Measurements from ENCODE around the gene TRMT61B. TPM values are rescaled to one million over a fixed set of nuclear protein-coding genes. Genes with fewer than 3 reads are reported as not detected.

TRMT61B gene
- total and polyA plus RNA-seq, 2 donors (not counting 1 experiment from before 2014, with no cell fraction given), result 15.5 to 20.3 TPM

GRCh38 chr2:28915939-28916338 lies 45.8 kb upstream of the TRMT61B start:
- Histone ChIP-seq H2AFZ (ENCODE audit: insufficient read depth, low read depth, low read length, poor library complexity, severe bottlenecking) (no peak overlapping the region), H3K4me3 (ENCODE audit: control extremely low read depth in 1 of 5, extremely low read depth in 1 of 5, insufficient read depth in 1 of 5, low read depth in 2 of 5, low read length in 4 of 5) (no peak overlapping the region), H3K4me2 (replicated peaks; ENCODE audit: low read depth, low read length, poor library complexity, severe bottlenecking) (no peak overlapping the region), H3K27ac (ENCODE audit: low read length in 2 of 2) (no peak overlapping the region), H4K20me1 (ENCODE audit: control insufficient read depth, insufficient read depth, low read length, poor library complexity, severe bottlenecking) (peaks cover 8% of the 10 kb centered on the region), H3K9me3 (ENCODE audit: control extremely low read depth in 1 of 3, control insufficient read depth in 2 of 3, insufficient read depth in 1 of 3, low read length in 2 of 3) (no peaks in the 10 kb centered on the region), H3K79me2 (ENCODE audit: control insufficient read depth, insufficient read depth, low read length) (peaks cover 11% of the 10 kb centered on the region), H3K36me3 (replicated peaks in 1 of 2; ENCODE audit: control extremely low read depth in 1 of 2, control insufficient read depth in 1 of 2, extremely low read depth in 1 of 2, insufficient read depth in 2 of 2, low read length in 1 of 2) (peaks cover 15 to 57% of the 10 kb centered on the region in 2 experiments), H3K9ac (ENCODE audit: low read length) (no peak overlapping the region), H3K4me1 (ENCODE audit: control insufficient read depth in 2 of 2, insufficient read depth in 2 of 2, low read length in 2 of 2) (no peaks in the 10 kb centered on the region), H3K27me3 (replicated peaks in 1 of 4; ENCODE audit: control extremely low read depth in 1 of 4, control insufficient read depth in 3 of 4, insufficient read depth in 4 of 4, low read length in 3 of 4) (no peaks in the 10 kb centered on the region)
- TF ChIP-seq CTCF (IDR thresholded peaks at IDR 0.05), result no peak
- DNase-seq (no peak), ATAC-seq (ENCODE audit: low read depth) (no peak)
- ChIA-PET POLR2A (no interaction called here), CTCF (no interaction called here)
- no peaks in the 10 kb centered on the region for H3K27me3 Mint-ChIP-seq
- intact Hi-C loops (cut with micrococcal nuclease), result no loop called here
- no peaks in the 10 kb centered on the region for H3K4me1 Mint-ChIP-seq
- H3K27ac Mint-ChIP-seq, result no peak overlapping the region
- H3K4me3 Mint-ChIP-seq, result no peak overlapping the region
- WGBS (ENCODE audit: insufficient coverage), result no CpG with 5 or more reads among the region's 1 CpG
- H3K9me3 Mint-ChIP-seq (ENCODE audit: insufficient read depth), result no peaks in the 10 kb centered on the region

GRCh38 chr2:28909655-28910353 lies 39.7 kb upstream of the TRMT61B start:
- ChIA-PET POLR2A (no interaction called here), CTCF (interaction anchor here (1.1 kb wide), 1 partner anchor 89 kb away, joined by 3 read pairs; no protein-coding TSS in a partner anchor)
- intact Hi-C loops (cut with micrococcal nuclease), result loop anchor here (5.0 kb wide), 1 partner anchor 88 kb away; no protein-coding TSS in a partner anchor
- ATAC-seq (ENCODE audit: low read depth) (no peak), DNase-seq (no peak)
- H3K27ac Mint-ChIP-seq, result no peak overlapping the region
- Histone ChIP-seq H3K9ac (ENCODE audit: low read length) (no peak overlapping the region), H3K27ac (ENCODE audit: low read length in 2 of 2) (no peak overlapping the region), H3K4me1 (ENCODE audit: control insufficient read depth in 2 of 2, insufficient read depth in 2 of 2, low read length in 2 of 2) (no peaks in the 10 kb centered on the region), H2AFZ (ENCODE audit: insufficient read depth, low read depth, low read length, poor library complexity, severe bottlenecking) (no peak overlapping the region), H3K36me3 (replicated peaks in 1 of 2; ENCODE audit: control extremely low read depth in 1 of 2, control insufficient read depth in 1 of 2, extremely low read depth in 1 of 2, insufficient read depth in 2 of 2, low read length in 1 of 2) (peaks cover 11 to 63% of the 10 kb centered on the region in 2 experiments), H3K4me3 (ENCODE audit: control extremely low read depth in 1 of 5, extremely low read depth in 1 of 5, insufficient read depth in 1 of 5, low read depth in 2 of 5, low read length in 4 of 5) (no peak overlapping the region), H4K20me1 (ENCODE audit: control insufficient read depth, insufficient read depth, low read length, poor library complexity, severe bottlenecking) (peaks cover 35% of the 10 kb centered on the region), H3K79me2 (ENCODE audit: control insufficient read depth, insufficient read depth, low read length) (peaks cover 42% of the 10 kb centered on the region), H3K4me2 (replicated peaks; ENCODE audit: low read depth, low read length, poor library complexity, severe bottlenecking) (no peak overlapping the region), H3K27me3 (replicated peaks in 1 of 4; ENCODE audit: control extremely low read depth in 1 of 4, control insufficient read depth in 3 of 4, insufficient read depth in 4 of 4, low read length in 3 of 4) (no peaks in the 10 kb centered on the region), H3K9me3 (ENCODE audit: control extremely low read depth in 1 of 3, control insufficient read depth in 2 of 3, insufficient read depth in 1 of 3, low read length in 2 of 3) (no peaks in the 10 kb centered on the region)
- peaks cover 3% of the 10 kb centered on the region for H3K4me1 Mint-ChIP-seq
- no peaks in the 10 kb centered on the region for H3K27me3 Mint-ChIP-seq
- no peak overlapping the region for H3K4me3 Mint-ChIP-seq
- no peak for TF ChIP-seq EZH2 (IDR thresholded peaks at IDR 0.05; ENCODE audit: borderline replicate concordance, insufficient read depth, low read depth, low read length, poor library complexity, severe bottlenecking)
- TF ChIP-seq CTCF (IDR thresholded peaks at IDR 0.05), result no peak
- no peaks in the 10 kb centered on the region for H3K9me3 Mint-ChIP-seq (ENCODE audit: insufficient read depth)
- WGBS (ENCODE audit: insufficient coverage), result 96% methylated on average over 4 of the region's 6 CpGs
